Activated T-helper 1 cell treated with anti-CD3 and anti-CD28 coated beads, Interleukin-12 subunit alpha, Interleukin-12 subunit beta, Interleukin-2, Interleukin-4 antibody, amounts not matched to agents 30 ng/mL and 10 ng/mL and 1 ng/mL, durations not matched to agents 14 hours and 24 hours and 36 hours (primary cell): ENCODE results near the gene CAMTA1. TPM values are rescaled to one million over a fixed set of nuclear protein-coding genes. Genes with fewer than 3 reads are reported as not detected.

Experiments used
- DNase-seq: peaks from one replicate; pipeline ENCODE4 v3.0.0; 2021; ENCODE audit warnings: low spot score
- H3K27ac Mint-ChIP-seq: one replicate; pipeline ENCODE4 v1.8.0; 2021; ENCODE audit warnings: mild to moderate bottlenecking, mixed read lengths
- H3K27me3 Mint-ChIP-seq: one replicate; pipeline ENCODE4 v1.8.0; 2022; ENCODE audit warnings: mild to moderate bottlenecking, moderate library complexity, mixed read lengths; ENCODE audit not compliant: insufficient read depth
- H3K36me3 Mint-ChIP-seq: one replicate; pipeline ENCODE4 v1.8.0; 2021; ENCODE audit warnings: low read depth, mixed read lengths
- H3K4me1 Mint-ChIP-seq: one replicate; pipeline ENCODE4 v1.8.0; 2021; ENCODE audit warnings: low read depth, mixed read lengths
- H3K4me3 Mint-ChIP-seq: one replicate; pipeline ENCODE4 v1.8.0; 2021; ENCODE audit warnings: mild to moderate bottlenecking, moderate library complexity, mixed read lengths
- H3K9me3 Mint-ChIP-seq: one replicate; pipeline ENCODE4 v1.8.0; 2021; ENCODE audit warnings: mixed read lengths
- intact Hi-C: fragments of 100-400 bp; cut with micrococcal nuclease; formaldehyde crosslinking; loops from one replicate; pipeline ENCODE4 v1.15.1; 2024
- total RNA-seq: library from RNA; stranded (reverse); gene quantifications from 2 replicates; pipeline ENCODE4 v1.2.3, GENCODE V29; 2022

CAMTA1 gene
- total RNA-seq, 1 donor from 2014 or later, result 57.2 TPM

- H3K9me3 Mint-ChIP-seq, result no peaks in the 10 kb centered on the region
- no peak overlapping the region for H3K4me3 Mint-ChIP-seq
- H3K36me3 Mint-ChIP-seq, result no peaks in the 10 kb centered on the region
- no peaks in the 10 kb centered on the region for H3K4me1 Mint-ChIP-seq
- H3K27ac Mint-ChIP-seq, result no peak overlapping the region
- intact Hi-C loops, result no loop called here
- DNase-seq, result no peak
- H3K27me3 Mint-ChIP-seq, result no peaks in the 10 kb centered on the region
These were observed 236.8 kb downstream of the CAMTA1 start for GRCh38 chr1:7022058-7022457.

GRCh38 chr1:7025013-7025412, 239.8 kb downstream of the CAMTA1 start:
- Mint-ChIP-seq H3K27ac (no peak overlapping the region), H3K4me3 (no peak overlapping the region), H3K36me3 (no peaks in the 10 kb centered on the region), H3K27me3 (no peaks in the 10 kb centered on the region), H3K4me1 (no peaks in the 10 kb centered on the region), H3K9me3 (no peaks in the 10 kb centered on the region)
- no peak for DNase-seq
- intact Hi-C loops, result no loop called here

GRCh38 chr1:7026169-7026568, 240.9 kb downstream of the CAMTA1 start:
- H3K4me1 Mint-ChIP-seq, result no peaks in the 10 kb centered on the region
- DNase-seq, result no peak
- no peak overlapping the region for H3K4me3 Mint-ChIP-seq
- no peaks in the 10 kb centered on the region for H3K9me3 Mint-ChIP-seq
- H3K27me3 Mint-ChIP-seq, result no peaks in the 10 kb centered on the region
- intact Hi-C loops, result no loop called here
- no peak overlapping the region for H3K27ac Mint-ChIP-seq
- no peaks in the 10 kb centered on the region for H3K36me3 Mint-ChIP-seq

GRCh38 chr1:7032992-7033391, 247.7 kb downstream of the CAMTA1 start:
- no peak for DNase-seq
- Mint-ChIP-seq H3K4me1 (no peaks in the 10 kb centered on the region), H3K27me3 (no peaks in the 10 kb centered on the region), H3K27ac (no peak overlapping the region), H3K4me3 (no peak overlapping the region), H3K36me3 (no peaks in the 10 kb centered on the region), H3K9me3 (peaks cover 13% of the 10 kb centered on the region)
- intact Hi-C loops, result no loop called here

GRCh38 chr1:7036386-7036785, 251.1 kb downstream of the CAMTA1 start:
- Mint-ChIP-seq H3K9me3 (peaks cover 13% of the 10 kb centered on the region), H3K4me3 (no peak overlapping the region), H3K4me1 (no peaks in the 10 kb centered on the region), H3K36me3 (no peaks in the 10 kb centered on the region), H3K27me3 (no peaks in the 10 kb centered on the region), H3K27ac (no peak overlapping the region)
- intact Hi-C loops, result no loop called here
- DNase-seq, result no peak

GRCh38 chr1:7039590-7040220, 254.5 kb downstream of the CAMTA1 start:
- Mint-ChIP-seq H3K9me3 (no peaks in the 10 kb centered on the region), H3K27ac (no peak overlapping the region), H3K27me3 (no peaks in the 10 kb centered on the region), H3K4me3 (no peak overlapping the region), H3K36me3 (no peaks in the 10 kb centered on the region), H3K4me1 (no peaks in the 10 kb centered on the region)
- no peak for DNase-seq
- intact Hi-C loops, result no loop called here

- H3K9me3 Mint-ChIP-seq, result no peaks in the 10 kb centered on the region
These were observed 255.9 kb downstream of the CAMTA1 start for GRCh38 chr1:7040969-7041695.

GRCh38 chr1:7042322-7043190, 257.3 kb downstream of the CAMTA1 start:
- Mint-ChIP-seq H3K4me1 (no peaks in the 10 kb centered on the region), H3K27ac (no peak overlapping the region), H3K27me3 (peaks cover 5% of the 10 kb centered on the region), H3K9me3 (no peaks in the 10 kb centered on the region), H3K4me3 (no peak overlapping the region), H3K36me3 (no peaks in the 10 kb centered on the region)
- intact Hi-C loops, result loop anchor here (1.0 kb wide), 1 partner anchor 176 kb away; no protein-coding TSS in a partner anchor
- DNase-seq, result no peak

More at GRCh38 chr1:7040969-7041695, 255.9 kb downstream of the CAMTA1 start:
- Mint-ChIP-seq H3K27me3 (peaks cover 5% of the 10 kb centered on the region), H3K4me3 (no peak overlapping the region), H3K27ac (no peak overlapping the region), H3K4me1 (no peaks in the 10 kb centered on the region), H3K36me3 (no peaks in the 10 kb centered on the region)
- intact Hi-C loops, result no loop called here
- no peak for DNase-seq

GRCh38 chr1:7043191-7043549, 257.9 kb downstream of the CAMTA1 start:
- H3K4me1 Mint-ChIP-seq, result no peaks in the 10 kb centered on the region
- peaks cover 5% of the 10 kb centered on the region for H3K27me3 Mint-ChIP-seq
- intact Hi-C loops, result no loop called here
- H3K36me3 Mint-ChIP-seq, result no peaks in the 10 kb centered on the region
- no peak overlapping the region for H3K4me3 Mint-ChIP-seq
- no peaks in the 10 kb centered on the region for H3K9me3 Mint-ChIP-seq
- DNase-seq, result no peak
- H3K27ac Mint-ChIP-seq, result no peak overlapping the region

GRCh38 chr1:7043719-7044535, 258.7 kb downstream of the CAMTA1 start:
- Mint-ChIP-seq H3K27me3 (peaks cover 5% of the 10 kb centered on the region), H3K9me3 (no peaks in the 10 kb centered on the region), H3K4me1 (no peaks in the 10 kb centered on the region), H3K4me3 (no peak overlapping the region), H3K36me3 (no peaks in the 10 kb centered on the region), H3K27ac (no peak overlapping the region)
- no peak for DNase-seq
- intact Hi-C loops, result no loop called here

GRCh38 chr1:7045897-7046296, 260.6 kb downstream of the CAMTA1 start:
- Mint-ChIP-seq H3K36me3 (no peaks in the 10 kb centered on the region), H3K27me3 (peaks cover 5% of the 10 kb centered on the region), H3K4me3 (no peak overlapping the region), H3K9me3 (no peaks in the 10 kb centered on the region), H3K27ac (no peak overlapping the region), H3K4me1 (no peaks in the 10 kb centered on the region)
- no peak for DNase-seq
- intact Hi-C loops, result no loop called here

GRCh38 chr1:7046314-7046713, 261.1 kb downstream of the CAMTA1 start:
- no peaks in the 10 kb centered on the region for H3K9me3 Mint-ChIP-seq
- H3K4me1 Mint-ChIP-seq, result no peaks in the 10 kb centered on the region
- H3K27ac Mint-ChIP-seq, result no peak overlapping the region
- no peaks in the 10 kb centered on the region for H3K36me3 Mint-ChIP-seq
- no peak for DNase-seq
- intact Hi-C loops, result no loop called here
- peaks cover 5% of the 10 kb centered on the region for H3K27me3 Mint-ChIP-seq
- H3K4me3 Mint-ChIP-seq, result no peak overlapping the region
